ENCODE measurements around the gene IFT122. TPM values are rescaled to one million over a fixed set of nuclear protein-coding genes. Genes with fewer than 3 reads are reported as not detected.

IFT122 gene
- total RNA-seq, 2 donors from 2014 or later = 60.8 to 91.3 TPM

- intact Hi-C loops (cut with DNase I) = no loop called here
Observed at GRCh38 chr3:129531699-129532098, 91.7 kb downstream of the IFT122 start.

GRCh38 chr3:129532261-129532660 is 92.2 kb downstream of the IFT122 start:
- Histone ChIP-seq H3K27me3 (replicated peaks; ENCODE audit: insufficient read depth) (no peaks in the 10 kb centered on the region), H3K27ac (no peak overlapping the region), H3K4me3 (no peak overlapping the region), H3K36me3 (no peaks in the 10 kb centered on the region), H3K9me3 (no peaks in the 10 kb centered on the region), H3K4me1 (replicated peaks) (no peaks in the 10 kb centered on the region)
- intact Hi-C loops (cut with DNase I) = no loop called here
- TF ChIP-seq POLR2AphosphoS5 (IDR thresholded peaks at IDR 0.05) = no peak
- no peak for TF ChIP-seq POLR2A (IDR thresholded peaks at IDR 0.05)
- no peak for TF ChIP-seq CTCF (IDR thresholded peaks at IDR 0.05)
- 98% methylated on average over 20 of the region's 20 CpGs for WGBS
- DNase-seq (ENCODE audit: low spot score) = no peak

More at GRCh38 chr3:129531699-129532098, 91.7 kb downstream of the IFT122 start:
- WGBS = 95% methylated on average over 11 of the region's 11 CpGs
- no peak for DNase-seq (ENCODE audit: low spot score)
- H3K4me1 ChIP-seq (replicated peaks) = no peaks in the 10 kb centered on the region
- no peaks in the 10 kb centered on the region for H3K36me3 ChIP-seq
- TF ChIP-seq CTCF (IDR thresholded peaks at IDR 0.05) (no peak), POLR2AphosphoS5 (IDR thresholded peaks at IDR 0.05) (no peak), POLR2A (IDR thresholded peaks at IDR 0.05) (no peak)
- no peaks in the 10 kb centered on the region for H3K9me3 ChIP-seq
- no peaks in the 10 kb centered on the region for H3K27me3 ChIP-seq (replicated peaks; ENCODE audit: insufficient read depth)
- H3K4me3 ChIP-seq = no peak overlapping the region
- H3K27ac ChIP-seq = no peak overlapping the region

- no peaks in the 10 kb centered on the region for H3K9me3 ChIP-seq
- H3K4me1 ChIP-seq (replicated peaks) = no peaks in the 10 kb centered on the region
- WGBS = 92% methylated on average over 16 of the region's 16 CpGs
- H3K27me3 ChIP-seq (replicated peaks; ENCODE audit: insufficient read depth) = no peaks in the 10 kb centered on the region
- no peak for TF ChIP-seq CTCF (IDR thresholded peaks at IDR 0.05)
- no peak for TF ChIP-seq POLR2A (IDR thresholded peaks at IDR 0.05)
- no peak overlapping the region for H3K4me3 ChIP-seq
- DNase-seq (ENCODE audit: low spot score) = no peak
- intact Hi-C loops (cut with DNase I) = no loop called here
- H3K36me3 ChIP-seq = no peaks in the 10 kb centered on the region
- no peak overlapping the region for H3K27ac ChIP-seq
Observed at GRCh38 chr3:129533406-129533805, 93.4 kb downstream of the IFT122 start.

GRCh38 chr3:129534428-129535027 is 94.5 kb downstream of the IFT122 start:
- Histone ChIP-seq H3K9me3 (no peaks in the 10 kb centered on the region), H3K4me1 (replicated peaks) (no peaks in the 10 kb centered on the region), H3K36me3 (no peaks in the 10 kb centered on the region), H3K27ac (no peak overlapping the region), H3K27me3 (replicated peaks; ENCODE audit: insufficient read depth) (no peaks in the 10 kb centered on the region), H3K4me3 (no peak overlapping the region)
- intact Hi-C loops (cut with DNase I) = no loop called here
- 96% methylated on average over 4 of the region's 4 CpGs for WGBS
- TF ChIP-seq POLR2AphosphoS5 (IDR thresholded peaks at IDR 0.05) = no peak
- no peak for TF ChIP-seq CTCF (IDR thresholded peaks at IDR 0.05)
- no peak for TF ChIP-seq POLR2A (IDR thresholded peaks at IDR 0.05)
- DNase-seq (ENCODE audit: low spot score) = no peak

GRCh38 chr3:129535075-129535474 is 95.1 kb downstream of the IFT122 start:
- no peaks in the 10 kb centered on the region for H3K9me3 ChIP-seq
- H3K27ac ChIP-seq = no peak overlapping the region
- no peaks in the 10 kb centered on the region for H3K4me1 ChIP-seq (replicated peaks)
- intact Hi-C loops (cut with DNase I) = no loop called here
- no peaks in the 10 kb centered on the region for H3K36me3 ChIP-seq
- H3K27me3 ChIP-seq (replicated peaks; ENCODE audit: insufficient read depth) = no peaks in the 10 kb centered on the region
- WGBS = 85% methylated on average over 1 of the region's 1 CpG
- H3K4me3 ChIP-seq = no peak overlapping the region
- DNase-seq (ENCODE audit: low spot score) = no peak
- TF ChIP-seq CTCF (IDR thresholded peaks at IDR 0.05) (no peak), POLR2AphosphoS5 (IDR thresholded peaks at IDR 0.05) (no peak), POLR2A (IDR thresholded peaks at IDR 0.05) (no peak)
